HG03571 (cell line): ENCODE measurements around the gene SLC4A1.
"Not testable (repeated sequence)": the region's sequence is repeated elsewhere in the genome, so short reads cannot be mapped to it uniquely, and the experiment has no call there.

Source experiments
- ATAC-seq: cut with Tn5 transposase; IDR thresholded peaks from one replicate; pipeline ENCODE4 v1.9.1; 2021; ENCODE audit not compliant: unreplicated experiment

SLC4A1 gene

DNA sequence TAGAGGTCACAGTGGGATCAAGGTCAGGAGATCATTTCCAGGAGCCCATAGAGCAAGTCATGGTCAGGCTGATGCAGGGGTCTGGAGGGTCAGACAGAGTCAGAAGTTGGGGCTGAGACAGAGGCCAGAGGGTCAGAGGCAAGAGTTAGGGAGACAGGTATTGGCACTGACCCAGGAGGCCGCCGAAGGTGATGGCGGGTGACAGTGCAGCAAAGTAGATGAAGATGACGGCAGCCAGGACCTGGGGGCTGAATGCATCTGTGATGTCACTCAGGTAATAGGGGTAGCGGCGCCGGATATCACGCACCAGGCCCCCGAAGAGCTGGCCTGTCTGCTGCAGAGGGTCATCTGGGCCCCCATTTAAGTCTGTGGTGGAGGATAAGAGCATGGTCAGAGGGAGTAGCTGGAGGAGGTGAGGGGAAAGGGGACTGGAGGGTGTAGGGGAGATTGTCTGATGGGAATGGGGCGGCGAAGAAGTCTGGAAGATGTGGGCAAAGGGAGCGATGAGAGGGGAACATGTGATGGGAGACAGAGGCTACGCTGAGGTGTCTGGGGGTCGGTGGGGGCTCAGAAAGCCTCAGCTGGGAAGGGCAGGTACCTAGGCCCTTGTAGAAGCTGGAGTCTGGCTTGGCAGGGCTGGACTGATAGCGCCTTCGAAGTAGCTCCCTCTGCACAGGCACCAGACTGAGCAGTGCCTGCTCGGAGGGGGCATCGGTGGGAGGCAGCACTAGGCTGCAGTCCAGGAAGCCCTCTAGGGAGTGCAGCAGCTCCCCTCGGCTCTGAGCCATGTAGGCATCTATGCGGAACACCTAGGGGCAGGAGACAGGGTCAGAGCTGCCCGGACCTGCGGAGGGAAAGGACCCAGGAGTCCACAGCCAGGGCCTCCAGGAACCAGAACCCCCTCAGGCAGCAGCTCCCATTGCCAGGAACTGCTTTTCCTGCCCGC lies 9.8 kb downstream of the SLC4A1 start:
- no peak for ATAC-seq

DNA sequence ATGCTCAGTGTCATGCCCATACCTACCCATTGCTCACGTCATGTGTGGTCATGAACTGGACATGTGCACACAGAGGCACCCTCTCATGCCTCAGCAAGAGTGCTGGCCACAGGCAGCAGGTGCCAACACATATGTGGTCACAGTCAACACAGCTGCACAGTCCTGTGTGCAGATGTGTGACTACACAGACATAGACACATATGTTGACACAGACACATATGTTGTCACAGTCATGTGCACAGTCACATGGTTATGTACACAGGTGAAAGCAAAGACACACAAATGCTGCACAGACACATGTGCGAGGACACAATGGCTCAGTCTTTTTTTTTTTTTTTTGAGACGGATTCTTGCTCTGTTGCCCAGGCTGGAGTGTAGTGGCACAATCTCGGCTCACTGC lies 11.3 kb downstream of the SLC4A1 start:
- no peak for ATAC-seq

DNA sequence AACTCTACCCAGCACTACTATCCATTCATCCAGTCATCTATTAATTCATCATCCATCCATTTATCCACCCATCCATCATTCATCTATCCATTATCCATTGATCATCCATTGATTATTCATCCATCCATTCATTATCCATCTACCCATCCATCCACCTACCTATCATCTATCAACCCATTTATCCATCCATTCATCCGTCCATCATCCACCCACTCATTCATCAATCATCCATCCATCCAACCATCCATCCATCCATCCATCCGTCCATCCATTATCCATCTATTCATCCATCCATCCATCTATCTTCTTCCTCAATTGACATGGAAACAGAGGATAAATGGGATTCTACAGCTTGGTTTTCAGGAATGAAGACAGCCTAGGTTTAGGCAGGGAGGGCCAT lies 12.0 kb downstream of the SLC4A1 start:
- ATAC-seq, result no peak

DNA sequence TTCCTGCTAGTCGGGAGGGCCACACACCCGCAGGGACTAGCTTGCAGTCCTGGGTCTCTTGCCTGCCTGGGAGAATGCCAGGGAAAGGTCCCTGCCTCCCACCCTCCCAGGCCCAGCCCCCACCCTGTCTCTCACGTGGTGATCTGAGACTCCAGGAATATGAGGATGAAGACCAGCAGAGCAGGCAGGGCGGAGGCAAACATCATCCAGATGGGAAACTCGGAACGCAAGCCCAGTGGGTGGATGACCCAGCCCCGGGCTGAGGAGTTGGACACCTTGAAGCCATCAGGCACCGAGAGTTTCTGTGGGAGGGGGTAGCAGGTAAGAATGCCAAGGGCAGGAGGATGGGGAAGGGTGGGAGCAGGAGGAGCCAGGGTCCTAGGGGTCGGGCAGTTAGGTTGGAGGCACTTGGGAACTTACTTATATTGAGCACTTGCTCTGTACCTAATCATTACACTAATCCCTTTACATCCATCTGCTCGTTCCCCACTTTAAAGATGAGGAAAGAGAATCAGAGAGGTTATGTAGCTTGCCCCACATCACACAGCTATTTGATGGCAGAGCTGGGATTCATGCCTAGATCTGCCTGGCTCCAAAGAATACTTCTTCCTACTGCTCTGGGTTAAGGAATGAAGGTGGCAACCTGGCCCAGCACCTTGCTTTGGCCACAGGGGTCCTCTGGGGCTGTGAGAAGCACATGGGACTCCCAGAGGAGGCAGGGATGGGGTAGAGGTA lies 13.4 kb downstream of the SLC4A1 start:
- no peak for ATAC-seq

DNA sequence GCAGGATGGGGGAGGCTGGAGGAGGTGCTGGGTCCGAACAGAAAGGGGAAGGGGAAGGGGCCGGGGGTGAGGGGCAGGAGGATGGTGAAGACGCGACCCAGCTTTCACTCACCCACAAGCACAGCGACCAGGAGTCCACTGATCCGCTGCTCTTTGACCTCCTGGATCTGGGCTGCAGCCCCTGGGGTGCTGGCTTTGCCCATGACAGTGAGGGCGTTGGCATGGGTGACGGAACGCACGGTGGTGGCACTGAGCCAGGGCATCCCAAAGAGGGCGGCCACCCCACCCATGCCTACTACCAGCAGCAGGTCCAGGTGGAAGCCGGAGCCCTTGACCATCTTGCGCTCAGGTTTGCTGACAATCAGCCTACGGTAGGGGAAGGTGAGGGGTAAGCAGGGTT lies 14.9 kb downstream of the SLC4A1 start:
- ATAC-seq, result no peak

DNA sequence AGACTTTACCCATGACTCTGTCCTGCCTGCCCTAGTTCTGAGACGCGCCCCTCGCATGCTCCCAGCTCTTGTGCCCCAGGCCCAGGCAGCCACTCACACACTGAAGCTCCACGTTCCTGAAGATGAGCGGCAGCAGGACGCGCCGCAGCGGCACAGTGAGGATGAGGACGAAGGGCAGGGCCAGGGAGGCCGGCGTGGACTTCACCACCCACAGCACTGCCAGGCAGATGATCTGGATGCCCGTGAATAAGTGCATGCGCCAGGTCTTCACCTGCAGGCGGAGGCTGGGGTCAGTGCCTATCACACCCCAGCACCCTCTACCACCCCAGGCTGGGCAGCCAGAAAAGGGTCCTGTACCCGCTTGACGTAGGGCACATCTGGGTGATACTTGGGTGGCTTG lies 16.9 kb downstream of the SLC4A1 start:
- no peak for ATAC-seq

DNA sequence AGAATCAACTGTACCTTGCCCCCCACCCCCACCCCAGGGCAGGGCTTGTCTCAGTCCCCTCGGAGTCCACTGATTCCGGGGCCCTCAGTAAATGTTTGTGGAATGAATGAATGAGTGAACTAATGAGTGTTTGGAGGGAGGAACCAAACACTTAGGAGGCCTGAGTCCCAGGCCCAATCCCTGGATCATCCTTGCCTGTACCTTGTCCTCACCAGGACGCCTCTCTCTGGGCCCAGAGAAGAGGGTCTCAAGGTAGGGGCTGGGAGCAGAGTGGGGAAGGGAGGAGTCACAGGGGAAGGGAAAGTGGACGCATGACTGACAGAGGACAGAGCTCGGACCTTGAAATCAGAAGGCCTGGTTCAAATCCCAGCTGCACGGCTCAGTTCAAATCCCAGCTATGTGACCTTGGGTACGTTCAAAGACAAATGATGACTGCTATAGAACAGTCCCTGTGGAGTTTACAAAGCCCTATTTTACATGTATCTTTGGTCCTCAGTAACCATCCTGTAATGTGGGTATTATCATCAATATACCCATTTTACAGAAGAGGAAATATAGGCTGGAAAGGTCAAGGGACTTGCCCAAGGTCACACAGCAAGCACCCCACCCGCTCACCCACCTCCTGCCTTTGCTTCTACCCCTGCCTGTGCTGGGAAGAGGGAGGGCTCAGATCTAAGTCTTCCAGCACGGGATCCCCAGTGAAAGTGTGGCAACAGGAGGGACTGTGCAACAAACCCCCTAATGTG lies 18.3 kb downstream of the SLC4A1 start:
- no peak for ATAC-seq

DNA sequence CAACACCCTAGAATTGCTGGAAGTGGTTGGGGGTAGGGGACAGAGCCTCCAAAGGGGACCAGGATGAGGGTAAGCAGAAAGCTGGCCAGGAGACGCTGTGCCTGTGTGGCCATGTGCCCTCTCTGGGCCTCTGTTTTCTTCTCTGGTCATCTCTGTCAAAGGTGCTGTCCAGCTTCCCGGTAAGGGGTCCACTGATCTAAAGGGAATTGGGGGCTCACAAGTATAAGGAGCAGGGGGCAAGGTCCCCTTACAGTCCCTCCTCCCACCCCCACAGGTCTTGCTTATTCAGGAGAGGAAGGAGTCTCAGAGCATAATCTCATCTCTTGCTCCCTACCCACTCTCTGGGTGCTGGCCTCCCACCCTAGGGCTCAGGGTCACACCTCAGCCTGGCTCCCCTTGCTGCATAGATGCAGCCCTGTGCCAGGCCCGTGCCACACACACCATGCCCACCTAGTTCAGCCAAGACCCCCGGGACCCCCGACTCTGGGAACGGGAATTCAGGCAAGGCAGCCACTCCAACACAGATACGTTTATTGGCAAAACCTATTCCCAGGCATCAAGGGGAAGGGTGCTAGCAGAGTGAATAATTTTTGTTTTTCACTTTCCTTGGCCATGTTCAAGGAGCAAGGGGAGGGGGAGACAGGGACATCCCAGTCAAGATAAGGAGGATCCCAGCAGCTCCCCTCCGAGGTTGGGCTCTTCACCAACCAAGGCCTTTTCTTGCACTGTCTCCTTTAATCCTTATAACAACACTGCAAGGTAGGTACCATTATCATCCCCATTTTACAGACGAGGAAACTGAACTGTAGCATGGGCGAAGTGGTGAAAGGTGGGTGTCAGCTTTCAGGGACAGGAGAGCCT lies 19.8 kb downstream of the SLC4A1 start:
- ATAC-seq, result no peak

DNA sequence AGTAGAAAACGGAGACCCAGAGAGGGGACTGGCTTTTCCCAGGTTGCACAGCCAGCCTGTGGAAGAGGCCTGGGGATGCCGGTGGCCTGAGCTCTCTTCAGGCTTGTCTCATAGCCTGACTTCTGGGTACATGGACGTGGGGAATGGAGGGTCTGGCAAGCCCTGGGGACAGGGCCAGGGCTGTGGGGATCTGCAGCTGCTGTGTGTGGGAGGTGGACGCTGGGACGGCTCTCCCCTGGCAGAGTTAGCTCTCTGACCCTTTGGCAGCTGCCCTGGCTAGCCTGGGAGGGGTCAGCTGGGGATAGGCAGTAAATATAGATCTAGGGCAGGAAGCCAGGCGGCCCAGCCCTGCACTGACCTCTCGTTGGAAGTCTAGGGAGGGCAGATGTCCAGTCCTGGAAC lies 20.5 kb downstream of the SLC4A1 start:
- no peak for ATAC-seq

DNA sequence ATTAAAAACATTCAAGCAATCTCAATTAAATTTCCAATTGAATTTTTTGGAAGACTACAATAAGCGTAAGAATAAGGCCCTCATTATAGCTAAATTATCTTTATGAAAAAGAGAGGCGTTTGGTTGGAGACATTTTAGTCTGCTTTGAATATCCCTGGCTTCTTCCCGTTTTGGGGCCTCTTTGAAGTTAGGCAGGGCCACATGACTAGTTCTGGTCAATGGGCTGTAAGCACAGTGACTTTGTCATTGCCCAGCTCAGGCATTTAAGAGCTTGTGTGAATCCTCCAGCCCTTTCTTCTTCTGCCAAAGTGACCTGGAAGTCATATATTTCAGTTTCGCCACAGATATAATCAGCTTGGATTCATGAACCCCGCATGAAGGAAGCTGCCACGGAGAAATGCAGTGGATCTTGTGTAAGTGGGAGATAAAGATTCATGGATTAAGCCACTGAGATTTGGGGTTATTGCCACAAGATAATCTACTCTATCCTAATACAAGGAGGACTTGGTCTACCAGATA lies 26.8 kb downstream of the SLC4A1 start:
- ATAC-seq, result no peak

DNA sequence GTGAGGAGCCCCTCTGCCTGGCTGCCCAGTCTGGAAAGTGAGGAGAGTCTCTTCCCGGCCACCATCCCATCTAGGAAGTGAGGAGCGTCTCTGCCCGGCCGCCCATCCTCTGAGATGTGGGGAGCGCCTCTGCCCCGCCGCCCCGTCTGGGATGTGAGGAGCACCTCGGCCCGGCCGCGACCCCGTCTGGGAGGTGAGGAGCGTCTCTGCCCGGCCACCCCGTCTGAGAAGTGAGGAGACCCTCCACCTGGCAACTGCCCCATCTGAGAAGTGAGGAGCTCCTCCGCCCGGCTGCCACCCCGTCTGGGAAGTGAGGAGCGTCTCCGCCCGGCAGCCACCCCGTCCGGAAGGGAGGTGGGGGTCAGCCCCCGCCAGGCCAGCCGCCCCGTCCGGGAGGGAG lies 30.0 kb downstream of the SLC4A1 start:
- not testable (repeated sequence) for ATAC-seq

DNA sequence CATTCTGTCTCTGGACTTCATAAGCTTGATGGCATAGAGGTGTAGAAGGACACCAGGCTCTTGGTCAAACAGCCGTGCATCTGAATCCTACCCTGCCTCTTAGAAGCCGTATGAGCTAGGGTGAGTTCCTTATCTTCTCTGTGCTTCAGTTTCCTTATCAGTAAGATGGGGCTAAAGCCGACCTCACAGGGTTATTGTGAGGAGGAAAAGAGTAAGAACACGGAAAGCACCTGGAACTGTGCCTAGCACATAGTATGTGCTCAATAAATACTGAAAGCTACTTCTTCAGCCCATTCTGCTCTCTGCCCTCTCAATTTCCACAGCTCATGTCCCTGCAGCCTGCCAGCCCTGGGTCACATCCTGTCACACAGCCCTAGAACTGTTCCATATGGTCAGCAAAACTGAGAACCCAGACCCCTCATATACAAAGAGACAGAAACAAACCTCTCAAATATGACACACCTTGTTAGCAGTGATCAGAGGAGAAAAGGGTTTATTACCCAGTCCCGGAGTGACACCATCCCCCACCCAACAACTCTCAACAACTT lies 31.4 kb downstream of the SLC4A1 start:
- no peak for ATAC-seq

DNA sequence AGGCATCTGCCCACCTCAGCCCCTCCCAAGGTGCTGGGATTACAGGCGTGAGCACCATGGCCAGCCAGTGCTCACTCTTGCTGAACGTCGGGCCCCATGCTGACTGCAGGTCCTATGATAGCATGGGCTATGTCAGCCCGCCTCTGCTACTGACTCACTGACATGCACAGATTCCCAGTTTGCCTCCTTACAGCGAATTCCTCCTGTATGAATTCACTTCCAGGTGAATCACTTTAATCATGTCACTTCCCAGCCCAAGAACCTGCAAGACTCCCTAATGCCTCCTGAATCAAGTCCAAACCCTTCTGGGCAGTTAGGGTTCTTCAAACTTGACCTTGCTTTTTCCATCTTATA lies 32.4 kb downstream of the SLC4A1 start:
- no peak for ATAC-seq

DNA sequence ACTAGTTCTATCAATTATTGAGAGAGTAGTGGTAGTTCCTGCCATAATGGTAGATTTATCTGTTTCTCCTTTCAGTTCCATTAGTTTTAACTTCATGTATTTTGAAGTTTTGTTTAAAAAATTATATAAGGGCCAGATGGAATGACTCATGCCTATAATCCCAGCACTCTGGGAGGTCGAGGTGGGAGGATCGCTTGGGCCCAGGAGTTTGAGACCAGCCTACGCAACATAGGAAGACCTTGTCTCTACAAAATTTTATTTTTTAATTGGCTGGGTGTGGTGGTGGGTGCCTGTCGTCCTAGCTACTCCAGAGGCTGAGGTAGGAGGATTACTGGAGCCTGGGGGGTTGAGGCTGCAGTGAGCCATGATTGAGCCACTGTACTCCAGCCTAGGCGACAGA lies 34.4 kb downstream of the SLC4A1 start:
- ATAC-seq, result no peak

DNA sequence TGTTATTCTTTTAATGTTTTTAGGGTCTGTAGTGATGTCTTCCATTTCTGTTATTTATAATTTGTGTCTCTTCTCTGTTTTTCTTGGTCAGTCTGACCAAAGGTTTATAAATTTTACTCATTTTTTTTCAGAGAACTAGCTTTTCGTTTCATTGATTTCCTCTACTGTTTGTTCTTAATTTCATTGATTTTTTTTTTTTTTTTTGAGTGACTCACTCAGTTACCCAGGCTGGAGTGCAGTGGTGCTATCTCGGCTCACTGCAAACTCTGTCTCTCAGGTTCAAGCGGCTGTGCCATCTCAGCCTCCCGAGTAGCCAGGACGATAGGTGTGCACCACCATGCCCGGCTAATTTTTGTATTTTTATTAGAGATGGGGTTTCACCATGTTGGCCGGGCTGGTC lies 35.9 kb downstream of the SLC4A1 start:
- ATAC-seq, result no peak

DNA sequence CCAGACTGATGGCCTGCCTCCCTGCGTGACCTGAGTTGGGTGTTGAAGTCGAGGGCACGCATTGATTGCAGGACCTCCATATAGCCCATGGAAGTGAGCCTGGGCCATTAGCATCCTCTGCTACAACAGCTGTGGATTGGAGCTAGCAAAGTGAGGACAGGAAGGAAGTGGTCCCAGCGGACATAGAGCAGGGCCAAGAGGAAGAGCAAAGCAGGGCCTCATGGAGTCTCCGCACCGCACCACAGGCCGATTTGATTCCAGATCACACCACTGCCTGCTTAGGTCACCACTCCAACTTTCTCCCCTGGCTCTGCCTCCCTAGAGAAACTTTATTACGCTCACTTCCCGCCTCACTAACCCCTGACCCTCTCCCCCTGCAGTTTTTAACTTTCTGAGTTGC lies 37.8 kb downstream of the SLC4A1 start:
- ATAC-seq, result no peak

DNA sequence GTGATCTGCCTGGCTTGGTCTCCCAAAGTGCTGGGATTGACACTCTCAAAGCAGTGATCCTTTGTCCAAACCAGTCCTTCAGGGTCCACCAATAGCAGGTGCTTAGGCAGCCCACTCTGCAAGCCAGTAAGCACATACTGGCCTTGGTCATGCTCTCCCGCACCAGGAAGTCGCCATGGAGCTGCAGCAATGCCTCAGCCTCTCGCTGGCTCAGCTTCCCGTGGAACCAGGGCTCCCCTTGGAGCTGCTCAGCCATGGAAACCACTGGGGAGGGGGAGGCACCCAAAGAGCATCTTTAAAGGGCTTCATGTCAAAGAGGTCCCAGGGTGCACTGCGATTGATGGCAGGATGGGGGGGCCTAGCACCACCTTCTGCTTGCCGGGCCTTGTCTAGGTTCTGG lies 38.8 kb downstream of the SLC4A1 start:
- ATAC-seq, result no peak

DNA sequence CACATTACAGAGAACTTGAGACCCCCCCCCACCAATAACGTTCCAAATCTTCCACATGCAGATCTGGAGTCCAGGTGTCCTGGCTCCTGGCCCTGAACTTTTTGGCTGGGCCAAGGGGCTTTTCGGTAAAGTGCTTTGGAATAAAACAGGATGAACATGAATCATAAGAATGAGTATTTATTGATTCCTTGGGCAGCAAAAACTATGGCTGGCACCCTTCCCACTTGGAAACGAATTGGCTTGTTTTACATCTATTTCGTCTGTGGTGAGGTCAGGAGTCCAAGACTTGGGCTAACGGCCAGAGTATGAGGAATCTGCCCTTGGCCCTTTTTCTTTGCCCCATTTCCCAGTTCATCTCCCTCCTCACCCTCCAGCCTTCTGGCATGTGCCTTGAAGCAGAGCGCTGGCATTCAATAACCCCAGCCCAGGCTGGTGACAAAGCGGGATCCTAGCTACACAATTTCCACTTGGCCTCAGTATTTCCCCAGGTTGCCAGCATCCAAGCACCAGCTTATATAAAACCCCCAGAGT lies 44.3 kb downstream of the SLC4A1 start:
- ATAC-seq, result no peak

DNA sequence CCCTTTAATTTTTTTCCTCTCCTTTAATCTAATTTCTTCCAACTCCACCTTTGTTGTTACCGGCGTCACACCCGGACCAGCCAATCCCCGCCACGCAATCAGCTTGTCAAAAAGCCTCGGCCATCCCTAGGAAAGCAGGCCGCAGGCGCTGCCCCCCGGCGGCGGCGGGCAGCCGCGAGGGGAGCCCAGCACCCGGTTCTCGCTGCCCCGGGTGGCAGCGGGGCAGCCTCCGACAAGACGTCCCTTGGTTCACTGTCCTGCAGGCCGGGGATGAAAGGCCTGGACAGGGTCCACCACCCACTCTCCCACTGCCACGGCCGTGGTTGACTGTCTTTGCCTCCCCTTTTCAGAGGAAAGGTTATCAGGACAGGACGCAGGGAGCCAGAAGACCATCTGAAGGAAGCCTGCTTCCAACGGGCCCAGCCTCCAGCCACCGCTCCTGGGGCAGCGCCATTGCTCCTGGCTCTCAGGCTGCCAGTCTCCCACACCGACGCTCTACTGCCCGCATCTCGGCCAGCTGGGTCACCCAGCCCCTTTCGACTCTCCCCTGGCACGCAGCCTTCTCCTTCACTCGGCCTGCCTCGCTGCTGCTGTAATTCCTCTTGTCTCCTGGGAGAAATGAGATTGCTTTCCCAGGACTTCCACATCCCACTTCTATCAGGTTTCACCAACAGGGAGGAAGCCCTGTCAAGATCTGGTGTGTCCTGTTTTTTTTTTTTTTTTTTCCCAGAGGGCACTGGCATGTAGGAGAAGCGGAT lies 45.6 kb downstream of the SLC4A1 start:
- ATAC-seq, result no peak

DNA sequence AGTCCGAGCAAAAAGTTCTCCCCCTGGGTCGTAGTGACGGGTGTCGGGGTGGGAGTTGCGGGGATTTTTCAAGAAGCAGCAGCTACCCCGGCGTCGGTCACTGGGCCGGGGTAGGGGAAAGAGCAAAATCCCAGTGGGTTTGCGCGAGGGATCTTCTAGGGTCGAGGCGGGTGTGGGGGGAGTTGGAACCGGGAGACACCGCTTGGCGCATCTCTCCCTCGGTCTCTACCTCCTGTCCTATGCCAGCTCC lies 46.1 kb downstream of the SLC4A1 start:
- ATAC-seq, result no peak
